Measurements from ENCODE around the gene CACNA1S.

The CACNA1S gene

DNA sequence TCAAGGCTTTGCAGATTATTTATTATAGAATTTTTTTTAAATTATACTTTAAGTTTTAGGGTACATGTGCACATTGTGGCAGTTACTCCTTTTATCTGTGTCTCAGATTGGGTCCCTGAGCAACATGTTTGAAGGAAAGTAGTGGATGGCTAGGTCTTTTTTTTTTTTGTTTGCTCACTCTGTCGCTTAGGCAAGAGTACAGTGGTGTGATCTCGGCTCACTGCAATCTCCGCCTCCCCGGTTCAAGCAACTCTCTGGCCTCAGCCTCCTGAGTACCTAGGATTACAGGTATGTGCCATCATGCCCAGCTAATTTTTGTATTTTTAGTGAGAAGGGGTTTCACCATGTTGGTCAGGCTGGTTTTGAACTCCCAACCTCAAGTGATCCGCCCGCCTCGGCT, 49.1 kb downstream of the CACNA1S start:
- no peak for DNase-seq (ENCODE audit: low spot score)
- FAIRE-seq, result no peak

DNA sequence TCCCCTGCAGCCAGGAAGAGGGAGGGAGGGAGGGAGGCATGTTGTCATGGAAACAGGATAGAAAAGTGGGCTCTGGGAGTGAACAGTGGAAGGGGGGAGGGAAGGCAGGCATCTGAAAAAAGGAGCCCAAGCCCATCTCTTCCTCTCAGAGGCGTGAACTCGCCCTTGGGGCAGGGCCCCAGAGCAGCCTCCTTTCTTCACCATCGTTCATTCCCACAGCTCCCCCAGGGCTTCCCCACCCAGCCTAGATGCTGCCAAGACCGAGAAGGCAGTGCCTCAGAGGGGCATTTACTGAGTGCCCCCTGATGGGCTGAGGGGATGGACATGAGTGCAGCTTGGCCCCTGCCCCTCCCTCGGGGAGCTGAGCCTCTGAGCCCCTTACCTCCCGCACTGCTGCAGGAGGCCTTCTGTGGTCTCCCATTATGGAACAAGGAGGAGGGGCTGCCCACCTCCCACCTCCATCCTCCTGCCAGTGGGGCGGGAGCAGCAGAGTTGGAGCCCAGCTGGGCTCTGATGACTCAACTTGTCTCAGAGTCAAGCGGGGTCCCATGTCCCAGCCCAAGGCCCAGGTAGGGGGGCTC, 49.6 kb downstream of the CACNA1S start:
- FAIRE-seq, result no peak
- DNase-seq (ENCODE audit: low spot score), result no peak

DNA sequence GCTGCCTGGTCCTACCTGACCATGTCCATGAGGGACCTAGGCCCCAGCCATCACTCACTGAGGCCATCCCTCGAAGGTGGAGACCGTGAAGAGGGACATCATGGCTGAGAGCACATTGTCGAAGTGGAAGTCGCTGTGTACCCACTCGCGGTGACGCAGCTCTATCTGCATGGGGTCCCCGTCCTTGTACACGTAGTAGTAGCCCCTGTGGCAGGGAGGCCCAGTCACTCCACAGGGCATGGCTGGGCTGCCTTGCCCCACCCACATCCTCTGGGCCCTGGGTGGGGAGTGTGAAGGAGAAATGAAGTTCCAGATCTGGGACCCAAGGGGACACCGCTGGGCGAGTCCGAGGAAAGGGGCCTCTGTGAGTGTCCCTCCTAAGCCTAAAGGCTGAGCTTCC, 50.3 kb downstream of the CACNA1S start:
- DNase-seq (ENCODE audit: low spot score), result no peak
- no peak for FAIRE-seq

DNA sequence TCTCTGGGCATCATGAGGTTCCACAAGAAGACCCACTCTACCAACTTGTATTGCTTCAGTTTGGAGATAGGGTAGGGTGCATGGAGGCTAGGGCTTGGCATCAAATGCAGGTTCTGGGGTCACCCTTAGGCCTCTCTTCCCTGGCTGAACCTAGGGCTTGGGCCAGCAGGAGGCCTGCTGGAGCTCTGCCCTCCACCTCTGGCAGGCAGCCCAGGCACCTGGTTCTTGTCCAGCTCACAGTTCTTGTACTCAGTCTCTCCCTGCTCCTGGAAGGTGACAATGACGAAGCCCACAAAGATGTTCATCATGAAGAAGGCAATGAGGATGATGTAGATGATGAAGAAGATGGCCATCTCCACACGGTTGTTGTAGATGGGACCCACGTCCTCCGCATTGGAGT, 51.2 kb downstream of the CACNA1S start:
- no peak for DNase-seq (ENCODE audit: low spot score)
- no peak for FAIRE-seq

DNA sequence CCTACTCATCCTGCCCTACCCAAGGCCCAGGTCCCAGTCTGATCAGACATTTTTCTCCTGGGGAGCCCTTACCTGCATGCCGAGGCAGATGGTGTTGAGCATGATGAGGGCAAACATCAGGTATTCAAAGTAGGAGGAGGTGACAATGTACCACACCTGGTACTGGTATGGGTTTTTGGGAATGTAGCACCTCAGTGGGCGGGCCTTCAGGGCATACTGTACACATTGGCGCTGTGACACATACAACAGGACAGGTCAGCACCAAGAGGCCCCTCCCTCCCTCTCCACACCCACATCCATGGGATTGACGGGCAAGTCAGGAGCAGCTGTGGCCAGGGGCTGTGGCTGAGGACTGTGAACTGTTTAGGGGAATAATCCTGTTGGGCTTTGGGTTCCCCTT, 51.6 kb downstream of the CACNA1S start:
- no peak for FAIRE-seq

DNA sequence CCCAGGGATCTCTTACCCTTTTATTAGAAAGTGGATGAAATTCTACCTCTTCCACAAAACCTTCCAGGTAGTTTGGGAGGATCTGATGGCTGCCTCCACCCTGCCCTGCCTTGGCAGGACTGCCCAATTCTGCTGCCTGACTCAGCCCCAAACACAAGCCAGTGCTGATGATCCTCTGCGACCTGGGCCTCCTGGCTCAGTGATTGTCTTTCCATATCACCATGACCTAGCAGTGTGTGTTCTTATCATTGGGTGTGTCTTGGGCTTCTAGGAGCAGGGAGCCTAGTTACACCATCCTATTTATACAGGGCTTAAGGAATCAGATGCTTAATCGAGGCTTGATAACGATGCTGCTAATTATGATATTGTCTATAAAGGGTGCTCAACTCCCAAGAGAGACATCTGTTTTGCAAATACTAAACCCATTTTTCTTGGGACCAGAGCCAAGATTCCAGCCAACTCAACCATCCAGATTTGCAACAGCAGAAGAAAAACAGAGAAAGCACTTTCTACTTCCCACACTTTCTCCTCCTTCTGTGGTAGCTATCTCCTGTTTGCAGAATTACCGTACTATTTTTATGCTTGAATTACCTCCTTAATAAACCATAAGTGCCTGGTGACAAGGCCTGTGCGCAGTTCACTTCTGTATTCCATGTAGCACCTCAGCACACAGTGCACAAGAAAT, 52.2 kb downstream of the CACNA1S start:
- FAIRE-seq, result no peak
- no peak for DNase-seq (ENCODE audit: low spot score)

More for the DNA sequence above, 51.6 kb downstream of the CACNA1S start:
- no peak for DNase-seq (ENCODE audit: low spot score)

DNA sequence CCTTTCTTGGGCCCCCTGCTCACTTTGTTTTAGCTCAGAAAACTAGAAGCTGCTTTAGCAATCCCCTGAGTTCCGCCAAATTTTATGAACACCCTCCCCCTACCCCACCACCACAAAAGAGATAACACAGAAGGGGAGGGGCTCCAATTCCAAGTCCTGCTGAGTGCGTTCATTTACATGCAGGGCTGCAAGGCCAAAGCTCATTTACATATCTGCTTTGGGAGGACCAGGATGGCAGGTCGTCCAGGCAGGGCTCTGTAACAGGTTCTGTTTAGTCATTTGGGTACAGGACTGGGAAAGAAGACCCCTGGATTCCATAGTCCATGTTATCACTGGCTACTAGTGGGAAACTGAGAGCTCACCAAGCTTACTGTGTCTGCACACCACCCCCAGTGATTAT, 52.8 kb downstream of the CACNA1S start:
- FAIRE-seq, result no peak

DNA sequence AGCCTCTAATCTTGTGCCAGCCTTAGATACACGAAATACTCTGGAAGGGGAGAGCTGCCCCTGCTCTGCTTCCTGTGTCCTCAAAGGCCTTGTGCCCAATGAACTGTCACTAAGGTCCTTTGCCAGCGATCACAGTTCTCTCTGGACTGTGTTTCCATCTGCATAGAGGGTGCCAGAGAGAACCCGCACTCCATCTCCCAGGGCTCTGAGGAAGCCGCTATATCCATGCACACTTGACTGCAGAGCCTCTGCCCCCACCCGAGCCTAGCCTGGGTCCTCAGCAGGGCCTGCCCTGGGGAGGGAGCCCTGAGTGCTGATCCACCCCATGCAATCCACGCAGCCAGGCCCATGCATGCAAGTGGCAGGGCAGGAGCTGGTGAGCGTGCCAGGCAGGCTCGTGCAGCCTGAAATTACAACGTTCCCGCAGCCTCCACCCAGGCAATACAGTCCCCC, 58.1 kb downstream of the CACNA1S start:
- no peak for FAIRE-seq
- no peak for DNase-seq (ENCODE audit: low spot score)

More for the DNA sequence above, 52.8 kb downstream of the CACNA1S start:
- no peak for DNase-seq (ENCODE audit: low spot score)

DNA sequence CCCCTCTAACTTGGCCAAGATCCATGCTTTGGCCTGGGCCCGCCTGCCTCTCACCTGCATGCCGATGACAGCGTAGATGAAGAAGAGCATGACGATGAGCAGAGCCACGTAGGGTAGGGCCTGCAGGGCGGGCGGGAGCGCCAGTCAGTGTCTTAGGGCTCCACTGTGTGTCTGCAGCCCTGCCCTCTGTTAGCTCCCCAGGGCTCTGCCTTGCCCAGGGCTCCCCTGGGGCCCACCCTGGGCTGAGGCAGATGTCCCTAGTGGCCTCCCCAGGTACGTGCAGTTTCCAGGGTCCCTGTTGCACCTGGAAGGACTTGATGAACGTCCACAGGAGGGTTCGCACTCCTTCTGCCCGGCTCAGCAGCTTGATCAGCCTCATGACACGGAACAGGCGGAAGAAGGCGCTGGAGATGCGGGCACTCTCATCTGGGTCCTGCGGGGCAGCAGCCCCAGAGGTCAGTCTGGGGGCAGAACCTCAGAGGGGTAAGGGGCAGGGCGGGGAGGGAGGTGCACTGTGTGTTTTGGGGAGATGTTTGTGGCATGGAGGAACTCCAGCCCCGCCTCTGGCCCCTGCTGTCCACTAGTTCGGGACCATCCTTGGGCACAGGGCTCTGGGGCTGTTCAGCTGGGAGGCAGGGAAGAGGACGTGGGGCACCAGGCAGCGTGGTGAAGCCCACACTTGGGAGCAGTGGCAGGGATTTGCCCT, 58.9 kb downstream of the CACNA1S start:
- DNase-seq (ENCODE audit: low spot score), result no peak
- no peak for FAIRE-seq

DNA sequence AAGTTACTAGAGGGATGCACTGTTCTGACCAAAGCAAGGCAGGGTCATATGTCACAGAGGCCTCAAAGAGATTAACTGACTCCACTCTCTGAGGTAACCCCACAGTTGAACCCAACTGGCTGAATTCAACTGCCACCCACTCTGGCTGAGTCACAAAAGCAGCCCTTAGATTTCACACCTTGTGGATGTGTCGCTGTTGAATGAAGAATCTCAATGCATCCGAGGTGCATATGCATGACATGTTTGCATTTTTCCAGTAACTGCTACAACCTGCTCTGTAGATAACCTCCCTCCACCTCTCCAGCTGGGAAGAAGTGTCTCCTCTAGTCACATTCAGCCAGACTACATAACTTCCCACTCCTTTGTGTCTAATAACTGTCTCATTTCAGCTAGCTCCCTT, 60.8 kb downstream of the CACNA1S start:
- FAIRE-seq, result peak; percentile 30
- no peak for DNase-seq (ENCODE audit: low spot score)

DNA sequence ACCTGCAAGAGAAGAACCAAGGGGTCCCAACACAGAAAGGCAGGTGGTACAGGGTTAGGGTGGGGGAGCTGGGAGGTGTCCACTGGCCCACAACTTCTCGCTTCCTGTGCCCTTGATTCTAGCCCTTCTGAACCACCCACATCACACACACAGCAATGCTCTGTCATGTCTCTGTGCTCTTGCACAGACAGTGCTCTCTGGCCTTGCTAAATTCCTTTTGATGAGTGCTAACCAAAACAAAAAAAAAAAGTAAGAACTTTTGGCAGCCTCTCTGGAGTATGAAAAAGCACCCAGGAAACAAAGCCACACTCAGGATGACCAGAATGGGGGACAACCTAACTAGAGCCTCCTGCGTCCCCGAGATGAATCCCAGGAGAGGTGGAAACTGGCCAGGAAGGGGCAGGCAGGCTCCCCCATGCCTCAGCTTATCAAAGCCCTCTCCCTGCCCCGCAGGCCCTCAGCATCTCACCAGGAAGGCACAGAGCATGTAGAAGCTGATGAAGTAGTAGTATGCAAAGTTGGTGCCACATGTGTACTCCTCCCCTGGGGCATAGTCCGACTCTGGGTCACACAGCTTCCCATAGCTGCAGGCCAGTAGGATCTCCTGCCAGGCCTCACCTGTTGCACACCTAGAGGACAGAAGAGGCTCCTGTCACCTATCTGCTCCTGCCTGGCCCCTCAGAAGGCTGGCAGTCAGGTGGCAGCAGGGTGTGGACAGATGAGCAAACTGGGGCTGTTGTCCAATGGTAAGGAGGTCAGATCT, 61.5 kb downstream of the CACNA1S start:
- DNase-seq (ENCODE audit: low spot score) (no peak), FAIRE-seq (no peak)

DNA sequence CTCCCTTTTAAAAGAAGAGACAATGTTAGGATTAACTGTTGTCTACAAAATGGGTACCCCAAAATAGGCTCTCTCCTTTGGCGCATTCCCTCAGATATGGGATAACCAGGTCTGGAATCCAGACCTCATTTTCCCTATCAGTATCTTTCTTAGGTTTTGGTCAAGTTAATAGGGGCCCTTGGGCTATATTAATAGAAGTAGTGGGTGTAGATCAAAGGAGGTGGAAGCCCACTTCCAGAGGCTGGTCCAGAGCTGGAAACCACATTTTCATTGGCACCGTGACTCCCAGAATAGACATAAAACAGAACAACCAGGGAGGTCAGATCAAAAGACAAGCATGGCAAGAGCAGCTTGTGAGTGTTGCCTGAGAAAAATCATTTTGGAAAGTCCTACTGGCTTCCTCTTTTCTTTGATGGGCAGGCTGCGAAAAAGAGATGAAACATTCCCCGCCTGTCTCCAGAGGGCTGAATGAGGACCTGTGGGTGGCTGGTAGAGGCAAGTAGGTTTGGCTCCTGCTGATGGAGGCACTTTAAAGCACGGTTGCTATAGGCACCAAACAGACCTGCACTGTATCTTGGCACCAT, 62.9 kb downstream of the CACNA1S start:
- DNase-seq (ENCODE audit: low spot score) (no peak), FAIRE-seq (no peak)

DNA sequence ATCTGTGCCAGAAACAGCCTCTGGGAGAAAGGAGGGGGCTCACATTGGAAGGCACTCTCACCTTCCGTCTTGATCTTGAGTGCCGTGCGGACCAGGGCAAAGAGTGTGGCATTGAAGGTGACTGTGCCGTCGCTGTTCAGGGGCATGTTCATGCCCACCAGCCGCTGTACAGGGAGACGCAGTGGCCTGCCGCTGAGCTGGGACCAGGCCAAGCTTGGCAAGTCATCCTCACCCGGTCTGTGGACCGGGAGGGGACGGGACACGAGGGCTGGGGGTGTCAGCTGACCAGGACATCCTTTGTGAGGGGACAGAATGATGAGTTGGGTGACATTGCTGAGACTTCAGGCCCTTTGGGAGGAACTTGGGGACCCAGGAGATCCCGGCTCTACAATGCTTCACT, 63.7 kb downstream of the CACNA1S start:
- FAIRE-seq (no peak), DNase-seq (ENCODE audit: low spot score) (no peak)

DNA sequence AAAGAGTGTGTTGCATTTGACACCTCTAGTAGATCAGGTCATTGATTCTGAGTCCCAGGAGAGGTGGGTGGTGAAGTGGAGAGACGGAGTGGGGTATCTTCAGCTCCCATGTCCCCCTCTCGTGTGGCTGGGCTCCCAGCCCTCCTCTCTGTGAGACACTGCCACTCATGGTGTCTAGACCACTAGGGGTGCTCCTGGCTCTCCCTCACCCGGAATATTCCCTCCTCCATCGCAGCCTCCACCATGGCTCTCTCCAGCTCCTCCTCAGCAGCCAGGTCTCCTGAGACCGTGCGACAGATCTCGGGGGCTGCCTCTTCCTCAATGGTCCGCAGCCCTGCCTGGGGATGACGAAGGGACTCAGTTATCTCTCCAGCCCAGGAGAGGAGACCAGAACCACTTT, 68.1 kb downstream of the CACNA1S start:
- FAIRE-seq, result no peak
- no peak for DNase-seq (ENCODE audit: low spot score)

DNA sequence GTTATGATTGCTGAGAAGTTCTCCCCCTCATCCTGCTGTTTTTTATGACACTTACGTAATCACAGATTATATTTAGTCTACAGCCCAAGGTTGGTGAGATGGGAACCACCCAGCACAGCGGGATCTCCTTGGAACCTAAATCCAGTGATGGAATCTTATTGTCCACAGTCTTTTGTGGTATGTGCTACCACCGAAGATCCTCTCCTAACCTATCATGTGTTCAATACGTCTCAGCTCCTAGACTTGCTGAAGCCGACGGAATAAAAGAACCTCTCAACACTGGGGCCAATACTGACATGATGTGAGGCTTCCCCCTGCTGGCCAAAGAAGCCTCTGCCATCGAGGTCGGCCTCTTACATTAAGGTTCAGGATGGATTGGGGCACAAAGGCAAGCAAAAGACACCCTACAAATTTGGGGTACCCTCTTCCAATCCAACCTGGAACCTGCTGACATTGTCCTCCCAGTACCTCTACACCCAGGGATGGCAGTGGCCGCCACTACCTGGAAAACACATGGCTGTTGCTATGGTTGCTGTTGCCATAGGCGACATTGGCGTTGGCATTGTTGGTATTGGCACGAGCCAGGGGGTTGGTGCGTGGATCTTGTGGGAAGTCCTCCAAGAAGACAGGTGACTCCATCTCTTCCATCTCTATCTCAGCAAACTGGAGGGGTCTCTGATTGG, 69.3 kb downstream of the CACNA1S start:
- peak; percentile 32 for FAIRE-seq
- DNase-seq (ENCODE audit: low spot score), result peak; percentile 61

DNA sequence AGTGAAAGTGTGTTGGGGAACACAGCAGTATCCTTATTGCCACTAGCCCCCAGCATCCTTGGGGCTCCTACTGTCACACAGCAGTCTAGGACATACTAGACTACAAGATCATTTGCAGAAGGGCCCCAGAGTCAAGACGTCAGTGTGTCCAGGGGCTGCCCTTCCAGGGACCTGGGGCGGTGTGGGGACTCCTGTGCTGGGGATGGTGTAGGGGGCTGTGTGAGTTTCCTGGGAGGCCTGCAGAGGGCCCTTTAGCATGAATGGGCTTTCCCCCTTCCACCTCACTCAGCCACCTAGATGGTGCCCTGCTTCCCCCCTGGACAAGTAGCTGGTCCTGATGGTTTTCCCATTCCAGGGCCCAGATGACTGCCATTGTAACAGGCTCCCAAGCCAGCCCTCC, 71.2 kb downstream of the CACNA1S start:
- FAIRE-seq, result no peak
- no peak for DNase-seq (ENCODE audit: low spot score)

DNA sequence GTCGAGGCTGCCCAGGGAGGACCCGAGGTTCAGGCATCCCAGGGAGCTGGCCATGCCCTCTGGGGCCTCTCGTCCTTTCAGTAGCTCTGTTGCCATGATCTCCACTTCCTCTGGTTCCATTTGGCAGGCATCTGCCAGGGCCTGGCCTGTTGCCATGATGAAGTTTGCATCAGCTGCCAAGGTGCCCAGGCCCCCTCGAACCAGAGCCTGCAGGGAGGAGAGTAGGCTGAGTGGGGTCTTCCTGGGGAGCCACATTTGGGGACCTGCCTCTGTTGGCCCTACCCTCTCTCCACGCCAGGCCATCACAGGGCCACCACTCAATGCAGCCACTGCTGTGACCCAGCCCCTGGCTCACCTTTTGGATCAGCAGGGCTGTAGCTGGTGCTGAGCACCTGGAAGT, 72.3 kb downstream of the CACNA1S start:
- FAIRE-seq (no peak), DNase-seq (ENCODE audit: low spot score) (no peak)

DNA sequence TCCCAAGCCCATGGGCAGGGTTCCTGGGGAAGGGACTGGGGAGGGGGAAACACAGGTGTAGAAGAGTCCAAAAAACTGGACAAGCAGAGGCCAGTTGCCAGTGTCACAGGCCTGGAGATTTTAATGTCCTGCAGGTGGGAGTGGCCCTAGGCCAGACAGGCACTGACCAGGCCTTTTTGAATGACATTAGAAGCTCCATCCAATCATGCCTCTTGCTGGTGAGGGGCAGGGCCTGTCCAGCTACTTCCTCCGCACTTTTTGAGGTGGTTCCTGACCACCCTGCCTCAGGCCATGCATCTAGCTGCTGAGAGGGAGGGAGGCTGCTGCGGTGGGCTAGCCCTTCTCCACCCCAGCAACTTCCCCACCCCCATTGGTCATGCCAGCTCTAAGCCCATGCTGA, 72.8 kb downstream of the CACNA1S start:
- no peak for FAIRE-seq
- no peak for DNase-seq (ENCODE audit: low spot score)

DNA sequence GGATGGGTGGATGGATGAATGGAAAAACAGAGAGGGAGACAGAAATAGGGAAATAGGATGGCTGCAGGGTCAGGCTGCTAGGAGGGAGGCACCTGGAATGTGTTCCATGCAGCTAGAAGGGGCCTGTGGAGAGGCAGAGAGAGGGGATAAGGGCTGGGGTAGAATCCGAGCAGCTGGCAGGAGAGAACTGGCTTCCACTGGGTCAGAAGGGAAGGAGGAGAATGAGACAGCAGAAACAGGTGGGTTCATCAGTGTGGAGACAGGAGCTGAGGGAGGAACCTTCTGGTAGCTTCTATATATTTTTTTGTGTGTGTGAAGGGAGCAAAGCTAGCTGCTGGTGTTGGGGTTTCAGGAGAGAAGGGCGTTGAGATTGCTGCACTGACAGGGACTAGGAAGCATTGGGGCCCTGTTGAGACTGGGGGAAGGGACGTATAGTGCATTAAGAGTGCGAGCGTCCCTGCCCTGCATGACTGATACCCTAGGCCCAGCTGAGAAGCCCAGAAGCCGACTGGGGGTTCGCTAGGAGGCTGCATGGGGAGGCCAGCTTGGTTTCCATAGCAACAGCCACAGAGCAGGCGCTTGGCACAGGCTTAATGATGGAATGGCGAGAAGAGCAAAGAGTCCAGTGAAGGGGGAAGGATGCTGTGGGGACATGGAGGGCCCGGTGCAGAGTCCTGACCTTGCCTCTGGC, 73.9 kb downstream of the CACNA1S start:
- FAIRE-seq, result no peak
- DNase-seq (ENCODE audit: low spot score), result no peak

DNA sequence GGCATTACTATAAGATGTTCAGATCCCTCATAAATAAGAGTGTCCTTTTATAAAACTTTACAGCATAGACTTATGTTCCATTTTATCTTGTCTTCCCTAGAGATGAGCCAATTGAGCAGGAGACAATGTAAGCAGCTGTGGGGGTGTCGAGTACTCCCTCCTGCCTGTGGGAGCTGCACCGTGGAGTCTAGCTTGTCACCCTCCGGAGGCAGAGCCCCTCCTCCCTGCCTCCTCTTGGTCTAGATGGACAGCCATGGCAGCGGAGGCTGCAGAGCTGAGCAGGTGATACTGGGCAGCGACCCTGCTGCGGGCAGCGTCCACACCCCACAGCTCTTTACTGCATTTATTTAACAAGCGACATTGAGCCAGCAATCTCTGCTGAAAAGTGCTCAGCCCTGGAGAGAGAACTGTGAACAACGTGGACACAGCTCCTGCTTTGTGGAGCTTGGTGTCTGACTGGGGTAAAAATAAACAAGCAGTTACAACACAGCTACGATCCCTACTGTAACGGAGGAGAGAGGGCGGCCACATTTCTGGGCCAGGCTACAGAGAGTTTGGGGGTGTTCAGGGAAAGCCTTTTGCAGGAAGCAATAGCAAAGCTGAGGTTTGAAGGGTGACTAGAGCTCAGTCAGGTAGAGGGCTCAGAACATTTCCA, 75.9 kb downstream of the CACNA1S start:
- FAIRE-seq, result no peak
- DNase-seq (ENCODE audit: low spot score), result no peak
